GM19372 (cell line): ENCODE measurements around the gene EPHA4.

ENCODE experiments used
- ATAC-seq: cut with Tn5 transposase; IDR thresholded peaks from one replicate; pipeline ENCODE4 v1.9.1; 2021; ENCODE audit warnings: mild to moderate bottlenecking, low read depth, moderate library complexity; ENCODE audit not compliant: unreplicated experiment

The EPHA4 gene

GRCh38 chr2:221449406-221449805 is 122.7 kb downstream of the EPHA4 start:
- no peak for ATAC-seq

GRCh38 chr2:221448844-221449390 is 123.2 kb downstream of the EPHA4 start:
- no peak for ATAC-seq

GRCh38 chr2:221448057-221448843 is 123.9 kb downstream of the EPHA4 start:
- ATAC-seq = no peak

- ATAC-seq = no peak
These were observed 124.8 kb downstream of the EPHA4 start for GRCh38 chr2:221447310-221447709.

GRCh38 chr2:221446140-221446539 is 126.0 kb downstream of the EPHA4 start:
- no peak for ATAC-seq

- ATAC-seq = no peak
These were observed 128.0 kb downstream of the EPHA4 start for GRCh38 chr2:221444106-221444505.

- ATAC-seq = no peak
These were observed 128.5 kb downstream of the EPHA4 start for GRCh38 chr2:221443645-221444044.

- ATAC-seq = no peak
These were observed 130.0 kb downstream of the EPHA4 start for GRCh38 chr2:221442128-221442527.

GRCh38 chr2:221439761-221440479 is 132.2 kb downstream of the EPHA4 start:
- ATAC-seq = no peak

- ATAC-seq = no peak
These were observed 135.0 kb downstream of the EPHA4 start for GRCh38 chr2:221437056-221437455.

GRCh38 chr2:221435171-221435570 is 136.9 kb downstream of the EPHA4 start:
- no peak for ATAC-seq

- no peak for ATAC-seq
These were observed 138.0 kb downstream of the EPHA4 start for GRCh38 chr2:221434142-221434541.

- ATAC-seq = no peak
These were observed 140.6 kb downstream of the EPHA4 start for GRCh38 chr2:221431477-221431876.

- ATAC-seq = no peak
These were observed 142.2 kb downstream of the EPHA4 start for GRCh38 chr2:221429741-221430491.

GRCh38 chr2:221428896-221429295 is 143.2 kb downstream of the EPHA4 start:
- ATAC-seq = no peak

GRCh38 chr2:221426929-221427328 is 145.2 kb downstream of the EPHA4 start:
- ATAC-seq = no peak

- ATAC-seq = no peak
These were observed 146.2 kb downstream of the EPHA4 start for GRCh38 chr2:221425891-221426290.

- no peak for ATAC-seq
These were observed 146.8 kb downstream of the EPHA4 start for GRCh38 chr2:221425353-221425752.

- no peak for ATAC-seq
These were observed 148.8 kb downstream of the EPHA4 start for GRCh38 chr2:221423210-221423804.

- ATAC-seq = no peak
These were observed 149.4 kb downstream of the EPHA4 start for GRCh38 chr2:221422516-221423209.
